Non-pigmented ciliary epithelial cell (primary cell): ENCODE measurements around the gene CORO7.

Source experiments
- DNase-seq: peaks from one replicate; pipeline ENCODE4 v3.0.0-alpha.2; 2010; ENCODE audit warnings: low read depth

The CORO7 gene

GRCh38 chr16:4371357-4372000 lies 44.9 kb downstream of the CORO7 start, which contains the start of gene VASN:
TSS of gene VASN (plus strand) at chr16:4371848. CDS start at chr16:4380878, 9,030 bp downstream.
- DNase-seq = no peak

- DNase-seq = no peak
Measured at GRCh38 chr16:4370570-4371356, 45.6 kb downstream of the CORO7 start.

GRCh38 chr16:4370151-4370550 lies 46.2 kb downstream of the CORO7 start:
- no peak for DNase-seq

- DNase-seq = no peak
Measured at GRCh38 chr16:4369007-4369733, 47.2 kb downstream of the CORO7 start.

DNA sequence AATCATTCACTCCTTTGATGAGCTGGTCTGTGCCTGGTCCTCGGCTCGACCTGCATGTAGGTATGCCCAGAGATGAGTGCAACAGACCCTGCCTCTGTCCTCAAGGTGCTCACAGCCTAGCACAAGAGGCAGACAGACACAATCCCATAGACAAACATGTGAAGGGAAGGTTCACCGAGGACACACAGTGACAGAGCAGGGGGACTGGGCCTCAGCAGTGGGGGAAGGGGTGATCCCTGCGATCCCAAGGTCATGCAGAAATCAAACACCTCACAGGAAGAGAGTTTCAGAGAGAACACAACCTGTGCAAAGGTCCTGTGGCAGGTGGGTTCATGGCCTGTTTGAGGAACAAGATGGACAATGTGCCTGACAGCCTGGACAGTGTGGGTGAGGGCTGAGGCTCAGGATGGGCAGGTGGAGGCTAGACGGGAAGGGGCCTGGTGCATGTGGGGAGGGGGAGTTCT lies 49.0 kb downstream of the CORO7 start:
- DNase-seq = no peak

GRCh38 chr16:4366016-4366415 lies 50.4 kb downstream of the CORO7 start:
- DNase-seq = no peak

DNA sequence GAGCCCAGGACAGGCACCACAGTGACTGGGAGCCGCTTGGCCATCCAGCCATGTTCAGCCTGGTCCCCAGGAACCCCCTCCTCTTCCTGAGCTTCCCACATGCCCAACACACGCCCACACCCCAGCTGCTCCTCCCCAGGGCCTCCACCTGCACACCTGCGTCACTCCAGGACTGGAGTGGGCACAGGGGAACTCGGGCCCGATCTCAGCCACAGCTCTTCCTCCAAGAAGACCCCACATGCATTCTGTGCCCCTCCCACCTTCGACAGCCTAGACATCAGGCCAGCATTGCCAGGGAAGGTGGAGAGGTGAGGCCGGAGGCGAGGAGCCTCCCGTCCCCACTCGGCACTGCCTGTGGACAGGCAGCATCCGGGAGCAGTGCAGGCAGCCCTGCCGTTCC lies 50.8 kb downstream of the CORO7 start:
- DNase-seq = no peak

DNA sequence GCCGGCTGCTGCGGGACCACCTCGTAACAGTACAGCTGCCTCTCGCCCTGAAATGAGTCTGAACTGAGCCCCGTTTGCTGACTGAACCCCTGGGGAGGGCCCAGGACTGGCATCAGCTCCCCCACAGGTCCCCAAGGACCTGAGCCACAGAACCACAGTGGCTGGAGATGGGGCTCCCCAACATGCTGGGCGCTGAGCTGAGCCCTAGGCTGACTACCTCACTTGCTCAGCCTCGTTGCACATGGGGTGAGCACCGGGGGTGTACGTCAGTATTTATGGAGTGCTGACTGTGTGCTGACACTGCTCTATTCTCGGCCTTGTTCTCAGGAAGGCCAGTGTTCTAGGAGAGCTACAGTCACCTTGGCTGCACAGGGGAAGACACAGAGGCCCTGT lies 51.4 kb downstream of the CORO7 start:
- DNase-seq = no peak

- no peak for DNase-seq
Measured at GRCh38 chr16:4364196-4365013, 52.0 kb downstream of the CORO7 start.

- DNase-seq = no peak
Measured at GRCh38 chr16:4362476-4363135, 53.8 kb downstream of the CORO7 start.

DNA sequence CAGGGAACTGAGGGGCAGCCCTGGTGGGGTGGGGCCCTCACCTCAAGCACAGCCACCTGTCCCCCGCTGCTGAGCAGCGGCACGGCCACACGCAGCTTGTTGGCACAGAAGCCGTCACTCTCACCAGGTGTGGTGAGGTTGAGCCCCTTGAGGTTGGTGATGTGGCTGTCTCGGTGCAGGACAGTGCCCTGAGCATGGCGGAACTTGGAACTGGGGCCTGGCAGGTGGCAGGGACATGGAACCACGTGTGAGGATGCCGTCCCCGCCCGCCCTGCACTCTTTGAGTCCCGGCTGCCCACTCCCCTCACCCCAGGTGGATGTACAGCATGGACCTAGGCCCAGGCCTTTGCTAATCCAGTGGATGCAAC lies 54.5 kb downstream of the CORO7 start:
- DNase-seq = no peak

DNA sequence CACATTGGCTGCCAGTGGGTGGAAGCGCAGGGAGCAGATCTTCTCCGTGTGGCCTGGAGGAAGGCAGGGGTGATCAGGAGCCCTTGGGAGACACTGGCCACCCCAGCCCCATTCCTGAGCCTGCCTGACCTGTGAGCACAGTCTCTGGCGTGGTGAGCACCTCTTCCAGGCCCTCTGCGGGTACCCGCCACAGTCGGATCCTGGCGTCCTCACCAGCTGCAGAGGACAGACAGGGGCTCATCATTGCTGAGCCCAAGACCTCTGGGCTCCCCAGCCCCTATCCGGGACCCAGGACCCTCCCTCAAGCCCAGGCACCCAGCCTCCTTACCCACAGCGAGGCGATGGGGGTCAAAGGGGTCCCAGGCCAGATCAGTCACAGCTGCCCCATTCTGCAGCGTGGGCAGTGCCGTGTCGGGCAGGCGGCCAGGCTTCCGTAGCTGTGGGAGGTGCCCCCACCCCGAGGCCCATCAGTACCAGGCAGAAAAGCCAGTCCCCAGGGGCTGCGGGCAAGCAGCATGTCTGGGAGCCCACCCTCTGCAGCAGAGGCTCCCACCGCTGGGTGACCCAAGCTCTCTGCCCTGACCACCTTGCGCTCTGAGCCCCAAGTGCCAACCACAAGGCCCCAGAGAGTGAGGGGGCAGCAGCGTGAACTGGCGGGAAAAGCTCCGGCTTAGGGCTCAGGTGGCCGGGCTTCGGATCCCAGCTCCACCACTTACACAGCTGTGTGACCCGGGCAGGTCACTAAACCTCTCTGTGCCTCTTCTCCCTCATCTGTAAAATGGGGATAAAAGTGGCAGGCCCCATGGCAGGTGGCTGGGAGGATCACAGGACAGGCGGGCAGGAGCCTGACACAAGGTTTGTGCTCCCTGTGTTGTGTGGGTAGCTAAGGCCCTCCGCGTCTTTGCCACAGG lies 55.1 kb downstream of the CORO7 start:
- no peak for DNase-seq

DNA sequence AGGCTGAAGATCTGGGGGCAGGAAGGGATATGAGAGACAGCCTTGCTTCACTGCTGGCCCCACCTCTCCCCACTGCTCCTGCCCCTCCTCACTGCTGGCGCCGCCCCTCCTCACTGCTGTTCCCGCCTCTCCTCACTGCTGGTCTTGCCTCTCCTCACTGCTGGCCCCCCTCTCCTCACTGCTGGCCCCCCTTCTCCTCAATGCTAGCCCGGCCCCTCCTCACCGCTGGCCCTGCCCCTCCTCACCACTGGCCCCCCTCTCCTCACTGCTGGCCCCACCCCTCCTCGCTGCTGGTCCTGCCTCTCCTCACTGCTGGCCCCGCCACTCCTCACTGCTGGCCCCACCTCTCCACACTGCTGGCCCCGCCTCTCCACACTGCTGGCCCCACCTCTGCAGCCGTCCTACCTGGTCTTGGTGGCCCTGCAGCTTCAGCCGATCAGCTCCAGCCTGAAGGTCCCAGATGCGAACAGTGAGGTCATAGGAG lies 55.8 kb downstream of the CORO7 start:
- no peak for DNase-seq

DNA sequence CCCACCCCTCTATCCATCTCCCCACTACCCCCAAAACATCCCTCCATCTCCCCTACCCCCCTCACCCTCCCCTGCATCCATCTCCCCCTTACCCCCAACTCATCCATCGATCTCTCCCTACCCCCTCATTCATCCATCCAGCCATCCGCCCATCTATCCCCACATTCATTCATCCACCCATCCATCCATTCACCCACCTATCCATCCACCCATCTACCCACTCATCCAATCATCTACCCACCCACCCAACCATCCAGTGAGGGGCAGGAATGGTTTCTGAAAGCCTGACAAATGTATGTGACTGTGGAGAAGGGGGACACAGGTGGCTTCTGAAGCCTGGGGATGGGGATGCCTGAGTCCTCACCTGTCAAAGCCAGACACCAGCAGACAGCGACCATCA lies 56.5 kb downstream of the CORO7 start:
- DNase-seq = no peak

- DNase-seq = no peak
Measured at GRCh38 chr16:4358831-4359561, 57.4 kb downstream of the CORO7 start.

DNA sequence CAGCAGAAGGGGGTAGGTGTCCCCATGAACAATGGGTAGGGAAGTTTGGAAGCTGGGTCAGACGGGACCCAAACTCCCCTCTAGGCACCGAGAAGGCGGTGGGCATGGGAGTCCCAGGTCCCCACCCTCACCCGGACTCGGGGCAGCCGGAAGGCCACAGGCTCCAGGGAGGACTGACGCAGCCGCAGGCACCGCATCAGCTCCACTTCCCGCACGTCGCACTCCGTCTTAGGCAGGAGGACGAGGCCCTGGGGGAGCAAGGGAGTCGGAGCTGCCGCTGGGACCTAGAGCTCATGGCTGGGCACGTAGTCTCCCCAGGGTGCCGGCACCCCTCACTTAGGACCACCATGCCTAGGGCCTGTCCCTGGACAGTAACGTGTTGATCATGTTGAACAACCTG lies 58.2 kb downstream of the CORO7 start:
- no peak for DNase-seq

GRCh38 chr16:4356820-4357219 lies 59.6 kb downstream of the CORO7 start:
- DNase-seq = no peak

DNA sequence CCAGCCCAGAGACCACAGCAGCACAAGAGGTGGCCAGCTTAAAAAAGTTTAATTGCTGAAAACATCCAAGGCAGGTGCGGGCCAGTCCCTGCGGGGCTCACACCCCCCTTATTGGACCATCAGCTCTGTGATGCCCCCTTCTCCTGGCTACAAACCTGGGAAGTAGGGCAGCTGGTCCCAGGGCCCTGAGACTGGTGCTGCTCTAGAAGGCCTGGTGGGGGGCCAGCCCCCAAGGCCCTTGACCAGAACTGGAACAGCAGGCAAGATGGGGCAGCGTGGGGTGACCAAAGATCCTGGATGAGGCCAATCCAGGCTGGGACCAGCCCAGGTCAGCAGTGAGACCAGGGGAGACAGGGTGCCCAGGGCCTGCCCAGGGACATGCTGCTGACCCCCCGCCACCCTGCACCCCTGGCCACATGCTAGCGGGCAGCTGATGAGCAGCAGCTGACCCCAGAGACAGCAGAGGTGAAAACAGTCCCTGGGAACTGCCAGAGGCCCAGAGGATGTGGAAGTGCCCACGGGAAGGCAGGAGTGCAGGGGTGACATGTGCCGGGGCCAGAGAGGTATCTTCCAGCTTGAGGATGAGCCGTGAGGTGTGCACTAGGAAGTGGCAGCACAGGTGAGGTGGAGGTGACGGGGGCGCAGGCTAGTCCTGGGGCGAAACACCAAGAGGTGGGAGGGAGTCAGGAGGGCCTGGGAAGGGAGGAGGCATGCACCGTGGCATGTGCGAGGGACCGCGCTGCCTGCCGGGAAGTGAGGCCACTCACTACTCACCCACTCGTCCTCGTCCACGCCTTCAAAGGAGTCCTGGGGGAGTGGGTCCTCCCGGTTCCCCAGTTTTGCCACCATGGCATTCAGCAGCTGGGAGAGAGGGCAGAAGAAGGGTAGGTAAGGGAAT lies 61.6 kb downstream of the CORO7 start:
- no peak for DNase-seq

GRCh38 chr16:4353675-4354074 lies 62.7 kb downstream of the CORO7 start:
- DNase-seq = no peak
